Measurements from ENCODE around the gene TPD52L1.

The TPD52L1 gene

GRCh38 chr6:125300992-125301434, 147.4 kb downstream of the TPD52L1 start:
- TF ChIP-seq CTCF (conservative IDR thresholded peaks at IDR 0.05; ENCODE audit: low read depth) = no peak
- DNase-seq (ENCODE audit: low spot score) = peak; percentile 16
- CTCF ChIA-PET = interaction anchor here (1.1 to 1.4 kb wide), 2 partner anchors 10 to 147 kb away, joined by 4 to 6 read pairs; partner anchors contain the start of gene TPD52L1
- peak overlapping the region; percentile 79 for H3K27ac ChIP-seq
- POLR2A ChIA-PET (ENCODE audit: low non-redundant PET) = interaction anchor here (0.7 kb wide), 1 partner anchor 123 kb away, joined by 5 read pairs; no protein-coding TSS in a partner anchor

- DNase-seq (ENCODE audit: low spot score) = peak; percentile 62
- CTCF ChIA-PET = interaction anchor here (0.8 to 1.4 kb wide), 3 partner anchors 9 to 148 kb away, joined by 4 to 6 read pairs (median 4); partner anchors contain the start of gene TPD52L1
- POLR2A ChIA-PET (ENCODE audit: low non-redundant PET) = interaction anchor here (0.6 to 0.7 kb wide), 2 partner anchors 70 to 124 kb away, joined by 3 to 5 read pairs; no protein-coding TSS in a partner anchor
- H3K27ac ChIP-seq = peak within 1 kb of the TSS; percentile 79
- TF ChIP-seq CTCF (conservative IDR thresholded peaks at IDR 0.05; ENCODE audit: low read depth) = no peak
Measured at GRCh38 chr6:125301435-125302391, 148.1 kb downstream of the TPD52L1 start, which contains the start of gene HDDC2. TSS of gene HDDC2 (minus strand) at chr6:125301967. CDS start at chr6:125301932, 35 bp downstream.

DNA sequence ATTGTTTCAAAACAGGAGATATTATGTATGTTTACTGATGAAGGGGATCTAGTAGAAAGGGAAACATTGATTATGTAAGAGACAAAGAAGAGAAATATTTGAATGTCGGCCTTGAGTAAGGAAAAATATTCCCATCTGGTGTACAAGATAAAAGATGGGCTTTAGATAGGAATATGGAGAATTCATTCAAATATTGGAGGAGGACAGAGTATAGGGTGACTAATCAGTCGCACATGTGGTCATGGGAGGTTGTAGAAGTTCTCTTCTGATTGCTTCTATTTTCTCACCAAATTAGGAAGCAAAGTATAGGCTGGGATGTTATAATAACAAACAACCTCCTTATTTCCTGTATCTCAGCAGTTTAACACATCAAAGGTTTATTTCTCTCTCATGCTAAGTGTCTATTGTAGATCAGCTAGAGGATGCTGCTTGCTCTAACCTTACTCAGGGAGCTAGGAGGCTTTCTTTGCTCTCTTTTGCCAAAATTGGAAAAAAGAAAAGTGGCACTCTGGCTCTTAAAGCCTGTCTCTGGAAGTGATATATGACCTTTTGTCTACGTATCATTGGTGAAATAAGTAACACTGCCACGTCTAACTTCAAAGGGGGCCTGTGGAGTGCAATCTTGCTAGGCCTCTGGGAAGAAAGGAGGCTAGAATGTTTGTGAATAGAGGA, 149.4 kb downstream of the TPD52L1 start:
- ChIA-PET POLR2A (ENCODE audit: low non-redundant PET) (no interaction called here), CTCF (no interaction called here)
- TF ChIP-seq CTCF (conservative IDR thresholded peaks at IDR 0.05; ENCODE audit: low read depth) = no peak
- H3K27ac ChIP-seq = no peak overlapping the region
- no peak for DNase-seq (ENCODE audit: low spot score)

DNA sequence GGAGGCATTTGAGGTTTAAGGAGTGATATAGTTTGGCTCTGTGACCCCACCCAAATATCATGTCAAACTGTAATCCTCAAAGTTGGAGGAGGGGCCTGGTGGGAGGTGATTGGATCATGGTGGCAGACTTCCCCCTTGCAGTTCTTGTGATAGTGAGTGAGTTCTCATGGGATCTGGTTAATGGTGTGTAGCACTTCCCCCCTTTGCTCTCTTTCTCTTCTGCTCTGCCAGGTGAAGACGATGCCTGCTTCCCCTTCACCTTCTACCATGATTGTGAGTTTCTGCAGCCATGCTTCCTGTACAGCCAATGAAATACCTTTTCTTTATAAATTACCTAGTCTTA, 149.9 kb downstream of the TPD52L1 start:
- TF ChIP-seq CTCF (conservative IDR thresholded peaks at IDR 0.05; ENCODE audit: low read depth) = no peak
- CTCF ChIA-PET = no interaction called here
- DNase-seq (ENCODE audit: low spot score) = no peak
- POLR2A ChIA-PET (ENCODE audit: low non-redundant PET) = no interaction called here
- H3K27ac ChIP-seq = no peak overlapping the region

DNA sequence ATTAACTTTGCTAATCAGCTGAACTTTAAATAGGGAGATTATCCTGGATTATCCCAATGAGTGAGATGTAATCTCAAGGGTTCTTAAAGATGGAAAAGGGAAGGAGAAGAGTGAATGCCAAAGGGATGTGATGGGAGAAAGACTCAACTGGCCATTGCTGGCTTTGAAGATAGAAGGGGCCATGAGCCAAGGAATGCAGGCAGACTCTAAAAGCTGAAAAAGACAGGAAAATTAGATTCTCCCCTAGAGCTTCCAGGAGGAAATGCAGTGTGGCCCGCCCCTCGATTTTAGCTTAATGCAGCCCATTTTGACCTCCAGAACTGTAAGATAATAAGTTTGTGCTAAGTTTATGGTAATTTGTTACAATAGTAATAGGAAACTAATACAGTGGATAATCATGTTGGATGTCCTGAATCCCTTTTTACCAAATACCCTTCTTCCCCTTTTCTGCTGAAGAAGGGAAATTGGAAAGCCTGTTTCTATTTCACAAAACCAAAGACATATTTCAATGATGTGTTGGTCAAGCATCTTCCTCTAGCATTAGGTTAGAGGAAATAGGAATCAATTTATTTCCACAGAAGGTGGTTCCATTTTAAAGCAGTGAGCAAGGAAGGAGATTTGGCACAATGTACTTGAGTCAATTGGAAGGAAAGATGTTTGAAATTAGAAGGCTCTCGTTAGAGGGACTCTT, 151.5 kb downstream of the TPD52L1 start:
- no peak for TF ChIP-seq CTCF (conservative IDR thresholded peaks at IDR 0.05; ENCODE audit: low read depth)
- DNase-seq (ENCODE audit: low spot score) = no peak
- ChIA-PET CTCF (interaction anchor here (0.5 kb wide), 1 partner anchor 151 kb away, joined by 3 read pairs; the partner anchor contains the start of gene TPD52L1), POLR2A (ENCODE audit: low non-redundant PET) (no interaction called here)
- no peak overlapping the region for H3K27ac ChIP-seq

DNA sequence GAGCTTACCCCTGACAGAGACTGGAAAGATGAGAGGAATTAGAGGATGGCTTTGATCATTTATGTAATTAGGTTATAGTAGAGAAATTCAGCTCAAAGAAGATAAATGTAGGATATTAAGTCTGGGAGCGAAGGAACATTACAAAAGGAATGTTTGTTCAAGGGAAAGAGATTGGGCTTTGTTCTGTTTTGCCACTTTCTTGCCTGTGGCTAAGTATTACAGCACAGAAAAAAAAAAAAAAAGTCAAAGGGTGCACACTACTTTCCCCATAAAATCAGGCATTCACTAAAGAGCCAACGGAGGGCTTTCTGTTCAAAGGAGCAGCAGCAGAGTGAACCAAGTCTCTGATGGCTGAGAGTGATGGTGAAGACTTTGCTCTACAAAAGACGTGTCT, 153.2 kb downstream of the TPD52L1 start:
- no peak for TF ChIP-seq CTCF (conservative IDR thresholded peaks at IDR 0.05; ENCODE audit: low read depth)
- no peak overlapping the region for H3K27ac ChIP-seq
- ChIA-PET POLR2A (ENCODE audit: low non-redundant PET) (no interaction called here), CTCF (interaction anchor here (0.6 to 1.0 kb wide), 3 partner anchors 156 to 450 kb away, joined by 3 read pairs; no protein-coding TSS in a partner anchor)
- no peak for DNase-seq (ENCODE audit: low spot score)

All from RWPE1 (cell line).